NCI-H1930 (cell line): ENCODE measurements around the gene NOL7.

Experiments used
- DNase-seq, 2 experiments: peaks; one replicate each; lab custom pipeline; 2025; lab: John Stamatoyannopoulos, UW

The NOL7 gene

DNA sequence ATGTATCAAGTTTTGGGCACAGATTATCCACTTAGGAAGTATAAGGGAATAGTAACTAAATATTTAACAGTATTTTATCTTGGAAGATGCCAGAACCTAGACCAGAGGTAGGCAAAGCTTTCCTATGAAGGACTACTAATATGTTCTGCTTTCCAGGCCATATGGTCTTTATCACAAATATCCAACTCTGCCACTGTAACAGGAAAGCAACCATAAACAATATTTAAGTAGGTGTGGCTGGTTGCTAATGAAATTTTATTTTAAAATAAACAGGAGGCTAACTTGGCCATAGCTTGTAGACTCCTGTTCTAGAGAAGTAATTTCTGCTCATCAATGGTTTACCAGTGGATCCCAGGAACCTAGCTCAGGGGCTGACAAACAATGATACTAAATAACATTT is 39.4 kb downstream of the NOL7 start:
- no peak for DNase-seq

GRCh38 chr6:13655700-13656099 is 40.6 kb downstream of the NOL7 start:
- no peak for DNase-seq

GRCh38 chr6:13660273-13660672 is 45.1 kb downstream of the NOL7 start:
- no peak for DNase-seq

DNA sequence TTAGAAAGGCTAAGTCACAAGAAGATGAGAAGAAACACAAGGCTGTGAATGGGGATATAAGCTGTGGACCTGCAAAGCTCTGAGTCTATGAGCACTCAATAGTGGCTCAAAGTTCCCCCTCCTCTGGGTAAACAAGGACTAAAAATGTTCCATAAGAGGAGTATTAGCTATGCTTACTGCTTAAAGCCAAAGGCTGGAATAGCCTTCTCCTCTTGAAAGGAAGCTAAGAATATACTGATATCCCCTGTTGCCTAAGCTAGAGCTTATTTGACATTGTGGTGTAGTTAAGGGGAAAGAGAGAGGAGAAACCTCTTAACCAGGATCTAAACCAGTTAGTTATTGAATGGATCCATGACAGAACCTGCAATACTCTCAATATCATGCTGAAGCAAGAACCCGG is 45.8 kb downstream of the NOL7 start:
- DNase-seq: no peak

DNA sequence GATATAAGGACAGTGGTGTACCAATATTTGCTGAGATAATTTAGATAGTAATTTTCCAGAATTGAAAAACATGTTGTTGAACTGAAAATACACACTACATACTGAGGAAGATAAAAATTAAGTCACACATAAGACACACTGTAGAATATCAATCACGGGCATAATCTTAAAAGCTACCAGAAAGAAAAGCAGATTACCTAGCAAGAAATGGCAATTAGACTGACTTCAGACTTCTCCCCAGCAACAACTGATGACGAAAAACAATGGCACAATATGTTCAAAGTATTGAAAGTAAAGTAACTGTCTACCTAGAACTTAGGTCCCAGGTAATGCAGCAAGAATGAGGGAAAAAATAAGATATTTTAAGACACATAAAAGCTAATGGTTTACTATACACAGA is 46.5 kb downstream of the NOL7 start:
- DNase-seq: no peak

DNA sequence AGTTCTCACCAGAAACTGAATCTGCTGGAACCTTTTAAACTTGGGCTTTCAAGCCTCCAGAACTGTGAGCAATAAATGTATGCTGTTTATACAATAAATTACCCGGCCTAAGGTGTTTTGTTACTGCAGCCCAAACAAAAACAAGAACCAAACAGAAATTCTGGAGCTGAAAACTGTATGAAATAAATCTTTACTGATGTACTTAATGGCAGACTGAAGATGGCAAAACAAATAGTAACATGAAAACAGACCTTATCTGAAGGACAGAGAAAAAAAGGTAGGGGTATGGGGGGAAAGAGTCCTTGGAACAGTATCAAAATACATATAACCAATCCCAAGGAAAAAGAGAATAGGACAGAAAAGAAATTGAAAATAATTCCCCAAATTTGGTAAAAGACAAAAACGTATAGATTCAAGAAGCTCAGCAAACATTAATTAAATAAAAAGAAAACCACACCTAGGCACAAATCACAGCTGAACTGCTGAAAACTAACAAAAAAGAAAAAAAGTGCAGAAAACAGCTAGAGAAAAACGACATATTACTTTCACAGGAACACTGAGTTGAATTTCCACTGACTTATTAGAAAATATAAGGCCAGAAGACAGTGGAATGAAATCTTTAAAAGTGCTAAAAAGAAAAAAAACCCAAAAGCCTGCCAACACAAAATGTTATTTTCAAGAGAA is 47.7 kb downstream of the NOL7 start:
- DNase-seq: no peak

- no peak for DNase-seq
These were observed 48.9 kb downstream of the NOL7 start for GRCh38 chr6:13663986-13664385.

DNA sequence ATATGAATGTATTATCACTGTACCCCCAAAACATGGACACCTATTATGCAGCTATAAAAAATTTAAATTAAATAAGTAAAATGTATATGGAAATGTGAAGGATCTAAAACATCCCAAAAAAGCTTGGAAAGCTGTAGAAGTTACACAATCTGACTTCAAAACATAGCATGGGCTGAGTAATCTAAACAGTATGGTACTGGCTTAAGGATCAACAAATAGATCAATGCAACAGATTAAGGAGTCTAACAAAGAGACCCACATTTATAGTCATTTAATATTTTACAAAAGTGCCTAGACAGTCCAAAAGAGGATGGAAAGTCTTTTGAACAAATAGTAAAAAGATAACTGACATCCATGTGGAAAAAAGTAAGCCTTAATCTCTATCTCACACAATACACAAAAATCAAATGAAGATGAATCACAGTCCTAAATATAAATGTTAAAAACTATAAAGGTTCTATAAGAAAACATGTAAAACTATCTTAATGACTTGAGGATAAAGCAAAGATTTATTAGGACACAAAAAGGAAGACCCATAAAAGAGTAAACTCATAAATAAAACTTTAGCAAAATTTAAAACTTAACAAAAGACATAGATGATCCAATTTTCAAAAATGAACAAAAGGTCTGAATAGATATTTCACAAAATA is 49.7 kb downstream of the NOL7 start:
- DNase-seq: no peak

GRCh38 chr6:13666194-13667105 is 51.3 kb downstream of the NOL7 start:
- DNase-seq: no peak

GRCh38 chr6:13667655-13668054 is 52.5 kb downstream of the NOL7 start:
- DNase-seq: no peak

DNA sequence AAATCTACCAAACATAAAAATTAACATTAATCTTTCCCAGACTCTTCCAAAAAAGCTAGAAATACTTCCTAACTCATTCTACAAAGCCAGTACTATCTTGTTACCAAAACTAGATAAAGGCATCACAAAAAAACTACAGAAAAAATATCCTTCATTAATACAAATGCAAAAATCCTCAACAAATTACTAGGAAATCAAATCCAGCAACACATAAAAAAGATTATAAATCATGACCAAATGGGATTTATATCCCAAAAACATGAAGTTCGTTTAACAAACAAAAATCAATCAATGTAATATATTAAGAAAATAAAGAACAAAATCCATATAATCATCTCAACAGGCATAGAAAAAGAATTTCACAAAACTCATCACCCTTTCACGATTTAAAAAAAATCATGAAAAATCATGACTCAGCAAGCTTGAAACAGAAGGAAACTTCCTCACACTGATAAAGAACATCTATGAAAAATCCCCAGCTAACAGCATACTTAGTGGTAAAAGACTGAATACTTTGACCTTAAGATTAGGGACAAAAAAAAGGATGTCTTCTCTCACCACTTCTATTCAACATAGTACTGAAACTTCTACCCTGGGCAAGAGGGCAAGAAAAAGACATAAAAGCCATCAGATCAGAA is 53.3 kb downstream of the NOL7 start:
- no peak for DNase-seq

GRCh38 chr6:13669476-13669875 is 54.3 kb downstream of the NOL7 start:
- DNase-seq: no peak
